Large intestine (tissue), 3 donors: ENCODE results near the gene PLA2G4C. TPM values are rescaled to one million over a fixed set of nuclear protein-coding genes. Genes with fewer than 3 reads are reported as not detected.

Experiments
- DNase-seq, 2 donors: peaks; one replicate each; pipeline versions ENCODE4 v3.0.0 to v3.0.0-alpha.2; 2013
- H3K27ac ChIP-seq: one replicate; pipeline ENCODE4 v1.5.1; 2013; ENCODE audit warnings: low read length
- H3K27me3 ChIP-seq: 2 replicates; pipeline ENCODE4 v1.6.1; 2013; ENCODE audit warnings: low read length; ENCODE audit not compliant: control insufficient read depth, insufficient read depth
- H3K36me3 ChIP-seq: 2 replicates; pipeline ENCODE4 v1.6.1; 2013; ENCODE audit warnings: low read length; ENCODE audit not compliant: control insufficient read depth, insufficient read depth
- H3K4me1 ChIP-seq: one replicate; pipeline ENCODE4 v1.6.1; 2013; ENCODE audit warnings: low read length; ENCODE audit not compliant: control insufficient read depth, insufficient read depth
- H3K4me3 ChIP-seq: one replicate; pipeline ENCODE4 v1.5.1; 2013; ENCODE audit warnings: low read length
- H3K9me3 ChIP-seq: one replicate; pipeline ENCODE4 v1.6.1; 2013; ENCODE audit warnings: mild to moderate bottlenecking, low read depth, low read length, moderate library complexity; ENCODE audit not compliant: control insufficient read depth
- WGBS: methylation state at CpG from one replicate; pipeline ENCODE4 v1.1.5; 2013; ENCODE audit warnings: low lambda C conversion rate; ENCODE audit not compliant: insufficient coverage; 5-methylcytosine and 5-hydroxymethylcytosine counted together
- polyA plus RNA-seq: library from polyadenylated mRNA; unstranded; fragments of 120-200 nt; gene quantifications from one replicate; pipeline ENCODE4 v1.2.1, GENCODE V29; 2013

The PLA2G4C gene
- polyA plus RNA-seq, 1 donor = 5.3 TPM

GRCh38 chr19:48117515-48118130 lies 7.0 kb upstream of the PLA2G4C start:
- no CpG with 5 or more reads among the region's 12 CpGs for WGBS
- Histone ChIP-seq H3K36me3 (peaks cover 46% of the 10 kb centered on the region), H3K9me3 (peaks cover 4% of the 10 kb centered on the region), H3K4me1 (no peaks in the 10 kb centered on the region), H3K4me3 (no peak overlapping the region), H3K27ac (no peak overlapping the region), H3K27me3 (no peaks in the 10 kb centered on the region)
- DNase-seq = no peak

- WGBS = no CpG with 5 or more reads among the region's 16 CpGs
- peaks cover 20% of the 10 kb centered on the region for H3K36me3 ChIP-seq
Measured at GRCh38 chr19:48113190-48113917, 2.7 kb upstream of the PLA2G4C start.

GRCh38 chr19:48111280-48111679 lies 663 bp upstream of the PLA2G4C start:
- H3K36me3 ChIP-seq = peaks cover 8% of the 10 kb centered on the region
- H3K9me3 ChIP-seq = no peaks in the 10 kb centered on the region
- H3K4me1 ChIP-seq = peaks cover 3% of the 10 kb centered on the region
- no peak overlapping the region for H3K27ac ChIP-seq
- DNase-seq = peak in 1 of 2 donors; percentile 42
- H3K27me3 ChIP-seq = no peaks in the 10 kb centered on the region
- H3K4me3 ChIP-seq = no peak overlapping the region
- no CpG with 5 or more reads among the region's 7 CpGs for WGBS

More at GRCh38 chr19:48113190-48113917, 2.7 kb upstream of the PLA2G4C start:
- DNase-seq = no peak
- Histone ChIP-seq H3K4me1 (peaks cover 3% of the 10 kb centered on the region), H3K9me3 (no peaks in the 10 kb centered on the region), H3K27me3 (no peaks in the 10 kb centered on the region), H3K27ac (no peak overlapping the region), H3K4me3 (no peak overlapping the region)

GRCh38 chr19:48108997-48109782 lies 1.4 kb downstream of the PLA2G4C start:
- 100% methylated on average over 1 of the region's 15 CpGs for WGBS
- Histone ChIP-seq H3K4me1 (peaks cover 3% of the 10 kb centered on the region), H3K9me3 (no peaks in the 10 kb centered on the region), H3K4me3 (no peak overlapping the region), H3K27ac (no peak overlapping the region), H3K27me3 (no peaks in the 10 kb centered on the region), H3K36me3 (peaks cover under 1% of the 10 kb centered on the region)
- no peak for DNase-seq

GRCh38 chr19:48103922-48104321 lies 6.7 kb downstream of the PLA2G4C start:
- WGBS = no CpG with 5 or more reads among the region's 5 CpGs

GRCh38 chr19:48102870-48103751 lies 7.5 kb downstream of the PLA2G4C start:
- Histone ChIP-seq H3K4me3 (no peak overlapping the region), H3K4me1 (no peaks in the 10 kb centered on the region), H3K27ac (no peak overlapping the region), H3K27me3 (no peaks in the 10 kb centered on the region), H3K9me3 (no peaks in the 10 kb centered on the region), H3K36me3 (no peaks in the 10 kb centered on the region)
- WGBS = 100% methylated on average over 2 of the region's 13 CpGs
- DNase-seq = no peak

More at GRCh38 chr19:48103922-48104321, 6.7 kb downstream of the PLA2G4C start:
- DNase-seq = no peak
- Histone ChIP-seq H3K27me3 (no peaks in the 10 kb centered on the region), H3K4me1 (no peaks in the 10 kb centered on the region), H3K27ac (no peak overlapping the region), H3K36me3 (no peaks in the 10 kb centered on the region), H3K4me3 (no peak overlapping the region), H3K9me3 (no peaks in the 10 kb centered on the region)

GRCh38 chr19:48095612-48096175 lies 14.9 kb downstream of the PLA2G4C start:
- Histone ChIP-seq H3K27me3 (no peaks in the 10 kb centered on the region), H3K9me3 (no peaks in the 10 kb centered on the region), H3K27ac (no peak overlapping the region), H3K36me3 (no peaks in the 10 kb centered on the region), H3K4me3 (no peak overlapping the region), H3K4me1 (no peaks in the 10 kb centered on the region)
- DNase-seq = no peak
- no CpG with 5 or more reads among the region's 4 CpGs for WGBS

- no peak for DNase-seq
- no peak overlapping the region for H3K27ac ChIP-seq
- no peak overlapping the region for H3K4me3 ChIP-seq
- no peaks in the 10 kb centered on the region for H3K27me3 ChIP-seq
- H3K4me1 ChIP-seq = no peaks in the 10 kb centered on the region
- H3K9me3 ChIP-seq = no peaks in the 10 kb centered on the region
- H3K36me3 ChIP-seq = no peaks in the 10 kb centered on the region
- no CpG with 5 or more reads among the region's 2 CpGs for WGBS
Measured at GRCh38 chr19:48094855-48095203, 15.8 kb downstream of the PLA2G4C start.

- Histone ChIP-seq H3K27me3 (no peaks in the 10 kb centered on the region), H3K4me3 (no peak overlapping the region), H3K9me3 (no peaks in the 10 kb centered on the region), H3K36me3 (no peaks in the 10 kb centered on the region), H3K4me1 (no peaks in the 10 kb centered on the region), H3K27ac (no peak overlapping the region)
- DNase-seq = no peak
- no CpG with 5 or more reads among the region's 1 CpG for WGBS
Measured at GRCh38 chr19:48094129-48094854, 16.3 kb downstream of the PLA2G4C start.
